Dedifferentiated amniotic fluid mesenchymal stem cell (primary cell): ENCODE results near the gene FBXO24.
"Not testable (repeated sequence)": the region's sequence is repeated elsewhere in the genome, so short reads cannot be mapped to it uniquely, and the experiment has no call there.

Source experiments
- DNase-seq: peaks from one replicate; pipeline ENCODE4 v3.0.0-alpha.2; 2016; ENCODE audit errors: extremely low spot score

FBXO24 gene

GRCh38 chr7:100556541-100556940 is 29.6 kb upstream of the FBXO24 start:
- peak; percentile 29 for DNase-seq

- DNase-seq: no peak
Measured at GRCh38 chr7:100559127-100559526, 27.0 kb upstream of the FBXO24 start.

- DNase-seq: no peak
Measured at GRCh38 chr7:100561491-100562194, 24.5 kb upstream of the FBXO24 start.

GRCh38 chr7:100562195-100563099 is 23.7 kb upstream of the FBXO24 start:
- no peak for DNase-seq

- no peak for DNase-seq
Measured at GRCh38 chr7:100563100-100563564, 23.0 kb upstream of the FBXO24 start.

- peak; percentile 70 for DNase-seq
Measured at GRCh38 chr7:100563809-100564400, 22.2 kb upstream of the FBXO24 start.

GRCh38 chr7:100564405-100564804 is 21.7 kb upstream of the FBXO24 start:
- not testable (repeated sequence) for DNase-seq

- no peak for DNase-seq
Measured at GRCh38 chr7:100565133-100565571, 21.0 kb upstream of the FBXO24 start.

GRCh38 chr7:100566018-100566531 is 20.1 kb upstream of the FBXO24 start:
- no peak for DNase-seq

- no peak for DNase-seq
Measured at GRCh38 chr7:100567031-100567730, 18.9 kb upstream of the FBXO24 start.

GRCh38 chr7:100567751-100568175 is 18.4 kb upstream of the FBXO24 start:
- no peak for DNase-seq

- DNase-seq: no peak
Measured at GRCh38 chr7:100568176-100568895, 17.8 kb upstream of the FBXO24 start.

- no peak for DNase-seq
Measured at GRCh38 chr7:100568896-100569844, 17.0 kb upstream of the FBXO24 start.

- no peak for DNase-seq
Measured at GRCh38 chr7:100570954-100571828, 14.9 kb upstream of the FBXO24 start.

- DNase-seq: no peak
Measured at GRCh38 chr7:100571829-100572116, 14.4 kb upstream of the FBXO24 start.

- no peak for DNase-seq
Measured at GRCh38 chr7:100572281-100572948, 13.7 kb upstream of the FBXO24 start.

- no peak for DNase-seq
Measured at GRCh38 chr7:100572949-100573675, 13.0 kb upstream of the FBXO24 start.
